ENCODE results near the gene OR5D16.
"Not testable (repeated sequence)": the region's sequence is repeated elsewhere in the genome, so short reads cannot be mapped to it uniquely, and the experiment has no call there.

The OR5D16 gene

GRCh38 chr11:55884995-55885394 is 46.4 kb downstream of the OR5D16 start:
- H3K9me3 ChIP-seq (ENCODE audit: control insufficient read depth, insufficient read depth, low read length); H3K9ac ChIP-seq (ENCODE audit: low read depth, low read length); H3K36me3 ChIP-seq (ENCODE audit: insufficient read depth, low read length); H3K4me1 ChIP-seq (ENCODE audit: insufficient read depth, low read length): not testable (repeated sequence)

- H3K9ac ChIP-seq (ENCODE audit: low read depth, low read length); H3K4me1 ChIP-seq (ENCODE audit: insufficient read depth, low read length); H3K9me3 ChIP-seq (ENCODE audit: control insufficient read depth, insufficient read depth, low read length); H3K36me3 ChIP-seq (ENCODE audit: insufficient read depth, low read length): not testable (repeated sequence)
Measured at GRCh38 chr11:55885481-55885880, 46.9 kb downstream of the OR5D16 start.

Data from ES-I3 (cell line).